ENCODE measurements around the gene STRN. TPM values are rescaled to one million over a fixed set of nuclear protein-coding genes. Genes with fewer than 3 reads are reported as not detected.
"Not testable (repeated sequence)": the region's sequence is repeated elsewhere in the genome, so short reads cannot be mapped to it uniquely, and the experiment has no call there.

Gene STRN
- total and polyA plus RNA-seq, 7 experiments from 2014 or later: 12.4 to 35.0 (median 26.9) TPM

DNA sequence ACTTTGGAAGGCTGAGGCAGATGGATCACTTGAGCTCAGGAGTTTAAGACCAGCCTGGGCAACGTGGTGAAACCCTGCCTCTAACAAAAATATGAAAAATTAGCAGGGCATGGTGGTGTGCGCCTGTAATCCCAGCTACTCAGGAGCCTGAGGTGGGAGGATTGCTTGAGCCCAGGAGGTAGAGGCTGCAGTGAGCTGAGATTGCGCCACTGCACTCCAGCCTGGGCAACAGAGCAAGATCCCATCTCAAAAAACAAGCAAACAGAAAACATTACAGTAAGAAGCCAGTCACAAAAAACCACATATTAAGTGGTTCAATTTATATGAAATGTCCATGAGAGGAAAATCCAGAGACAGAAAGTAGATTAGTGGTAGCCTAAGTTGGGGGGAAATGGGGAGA, 12.7 kb upstream of the STRN start:
- ATAC-seq; CTCF ChIA-PET; DNase-seq; H3K27ac ChIP-seq (ENCODE audit: low read depth, low read length); POLR2A ChIA-PET; H3K4me3 ChIP-seq (ENCODE audit: low read length); H3K9me3 ChIP-seq (ENCODE audit: control insufficient read depth in 2 of 3, low read length in 3 of 3); H3K36me3 ChIP-seq (ENCODE audit: control insufficient read depth in 2 of 3, insufficient read depth in 3 of 3, low read length in 3 of 3); H3K27me3 ChIP-seq (ENCODE audit: control insufficient read depth in 2 of 2, insufficient read depth in 2 of 2, low read length in 2 of 2); intact Hi-C loops (cut with micrococcal nuclease); H3K9me3 Mint-ChIP-seq; H3K4me1 ChIP-seq (ENCODE audit: control insufficient read depth in 2 of 2, insufficient read depth in 2 of 2, low read length in 2 of 2); H3K4me1 Mint-ChIP-seq; H3K27me3 Mint-ChIP-seq: not testable (repeated sequence)
- Mint-ChIP-seq H3K4me3 (peak overlapping the region in 1 of 10 donors; percentile 14), H3K27ac (peak overlapping the region in 4 of 9 donors; percentile 21 to 75 (median 46)), H3K36me3 (peaks cover 0 to 25% (median 14%) of the 10 kb centered on the region in 5 donors)

DNA sequence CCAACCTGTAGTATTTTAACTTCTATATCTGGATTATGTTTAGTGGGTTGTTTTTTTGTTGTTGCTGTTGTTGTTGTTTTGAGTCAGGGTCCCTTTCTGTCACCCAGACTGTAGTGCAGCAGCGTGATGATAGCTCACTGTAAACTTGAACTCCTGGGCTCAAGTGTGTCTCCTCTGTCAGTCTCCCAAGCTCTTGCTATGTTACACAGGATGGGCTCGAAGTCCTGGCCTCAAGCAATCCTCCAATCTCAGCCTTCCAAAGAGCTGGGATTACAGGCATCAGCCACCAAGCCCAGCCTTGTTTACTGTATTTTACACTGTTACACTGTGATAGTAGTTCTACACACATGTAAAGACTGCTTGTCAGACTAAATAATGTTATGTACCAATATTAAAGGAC, 9.7 kb upstream of the STRN start:
- H3K4me1 ChIP-seq (ENCODE audit: control insufficient read depth in 2 of 2, insufficient read depth in 2 of 2, low read length in 2 of 2): no peaks in the 10 kb centered on the region
- Mint-ChIP-seq H3K27me3 (peaks cover 0 to 4% (median 0%) of the 10 kb centered on the region in 5 donors), H3K4me3 (no peak overlapping the region), H3K27ac (peak overlapping the region in 1 of 9 donors; percentile 57), H3K36me3 (peaks cover 0 to 17% (median 14%) of the 10 kb centered on the region in 5 donors), H3K9me3 (peaks cover 0 to 3% (median 0%) of the 10 kb centered on the region in 11 donors), H3K4me1 (no peaks in the 10 kb centered on the region)
- no peak overlapping the region for H3K4me3 ChIP-seq (ENCODE audit: low read length)
- no peak for ATAC-seq
- peaks cover 0 to 2% (median 0%) of the 10 kb centered on the region in 3 experiments for H3K36me3 ChIP-seq (ENCODE audit: control insufficient read depth in 2 of 3, insufficient read depth in 3 of 3, low read length in 3 of 3)
- ChIA-PET POLR2A (interaction anchor here (0.6 kb wide), 2 partner anchors 275 to 299 kb away, joined by 3 to 8 read pairs; no protein-coding TSS in a partner anchor), CTCF (interaction anchor here (1.9 kb wide), 1 partner anchor 28 kb away, joined by 5 read pairs; no protein-coding TSS in a partner anchor)
- no peak for DNase-seq
- H3K9me3 ChIP-seq (ENCODE audit: control insufficient read depth in 2 of 3, low read length in 3 of 3): no peaks in the 10 kb centered on the region
- intact Hi-C loops (cut with micrococcal nuclease): no loop called here
- H3K27me3 ChIP-seq (ENCODE audit: control insufficient read depth in 2 of 2, insufficient read depth in 2 of 2, low read length in 2 of 2): no peaks in the 10 kb centered on the region
- H3K27ac ChIP-seq (ENCODE audit: low read depth, low read length): no peak overlapping the region

GRCh38 chr2:36975306-36975705, 9.0 kb upstream of the STRN start:
- H3K4me3 Mint-ChIP-seq: no peak overlapping the region
- intact Hi-C loops (cut with micrococcal nuclease): no loop called here
- no peaks in the 10 kb centered on the region for H3K36me3 ChIP-seq (ENCODE audit: control insufficient read depth in 2 of 3, insufficient read depth in 3 of 3, low read length in 3 of 3)
- no peaks in the 10 kb centered on the region for H3K4me1 Mint-ChIP-seq
- no peaks in the 10 kb centered on the region for H3K9me3 ChIP-seq (ENCODE audit: control insufficient read depth in 2 of 3, low read length in 3 of 3)
- POLR2A ChIA-PET: no interaction called here
- H3K27me3 ChIP-seq (ENCODE audit: control insufficient read depth in 2 of 2, insufficient read depth in 2 of 2, low read length in 2 of 2): no peaks in the 10 kb centered on the region
- CTCF ChIA-PET: interaction anchor here (0.9 to 1.9 kb wide), 2 partner anchors 9 to 29 kb away, joined by 5 read pairs; partner anchors contain the start of gene STRN
- H3K9me3 Mint-ChIP-seq: peaks cover 0 to 3% (median 0%) of the 10 kb centered on the region in 11 donors
- H3K27ac Mint-ChIP-seq: no peak overlapping the region
- no peak overlapping the region for H3K27ac ChIP-seq (ENCODE audit: low read depth, low read length)
- DNase-seq (no peak), ATAC-seq (no peak)
- no peak overlapping the region for H3K4me3 ChIP-seq (ENCODE audit: low read length)
- no peaks in the 10 kb centered on the region for H3K4me1 ChIP-seq (ENCODE audit: control insufficient read depth in 2 of 2, insufficient read depth in 2 of 2, low read length in 2 of 2)
- H3K36me3 Mint-ChIP-seq: peaks cover 0 to 16% (median 14%) of the 10 kb centered on the region in 5 donors
- H3K27me3 Mint-ChIP-seq: peaks cover 0 to 4% (median 0%) of the 10 kb centered on the region in 5 donors

DNA sequence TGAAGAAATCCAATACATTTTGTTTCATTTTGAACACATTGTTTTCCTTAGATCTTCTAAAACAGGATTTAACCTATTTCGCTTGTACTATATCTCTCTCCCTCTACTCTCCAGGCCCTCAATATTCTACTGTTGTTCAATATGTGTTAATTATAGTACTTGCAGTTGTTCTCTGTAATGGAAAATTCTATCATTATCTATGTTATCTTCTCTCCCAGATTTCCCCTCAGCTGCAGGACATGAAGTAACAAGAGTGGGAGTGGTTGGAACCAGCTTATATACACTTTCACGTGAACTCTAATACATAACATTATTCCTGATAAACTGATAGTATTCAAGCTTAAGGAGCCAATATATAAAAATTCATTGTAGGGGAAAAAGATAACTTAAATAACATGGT, 7.0 kb upstream of the STRN start:
- no peak overlapping the region for H3K27ac ChIP-seq (ENCODE audit: low read depth, low read length)
- intact Hi-C loops (cut with micrococcal nuclease): no loop called here
- H3K4me3 Mint-ChIP-seq: no peak overlapping the region
- H3K4me3 ChIP-seq (ENCODE audit: low read length): no peak overlapping the region
- ChIA-PET POLR2A (interaction anchor here (0.5 kb wide), 1 partner anchor 1919 kb away, joined by 6 read pairs; no protein-coding TSS in a partner anchor), CTCF (interaction anchor here (0.7 kb wide), 1 partner anchor 224 kb away, joined by 3 read pairs; no protein-coding TSS in a partner anchor)
- DNase-seq (no peak), ATAC-seq (no peak)
- no peaks in the 10 kb centered on the region for H3K9me3 ChIP-seq (ENCODE audit: control insufficient read depth in 2 of 3, low read length in 3 of 3)
- H3K36me3 ChIP-seq (ENCODE audit: control insufficient read depth in 2 of 3, insufficient read depth in 3 of 3, low read length in 3 of 3): no peaks in the 10 kb centered on the region
- H3K27me3 Mint-ChIP-seq: peaks cover 0 to 4% (median 0%) of the 10 kb centered on the region in 5 donors
- H3K4me1 ChIP-seq (ENCODE audit: control insufficient read depth in 2 of 2, insufficient read depth in 2 of 2, low read length in 2 of 2): no peaks in the 10 kb centered on the region
- H3K27me3 ChIP-seq (ENCODE audit: control insufficient read depth in 2 of 2, insufficient read depth in 2 of 2, low read length in 2 of 2): no peaks in the 10 kb centered on the region
- peaks cover 0 to 5% (median 5%) of the 10 kb centered on the region in 5 donors for H3K36me3 Mint-ChIP-seq
- peaks cover 0 to 5% (median 1%) of the 10 kb centered on the region in 7 donors for H3K4me1 Mint-ChIP-seq
- peaks cover 0 to 1% (median 0%) of the 10 kb centered on the region in 11 donors for H3K9me3 Mint-ChIP-seq
- H3K27ac Mint-ChIP-seq: no peak overlapping the region

GRCh38 chr2:36971990-36972389, 5.7 kb upstream of the STRN start:
- H3K27ac Mint-ChIP-seq: no peak overlapping the region
- Histone ChIP-seq H3K4me3 (ENCODE audit: low read length) (no peak overlapping the region), H3K27ac (ENCODE audit: low read depth, low read length) (no peak overlapping the region), H3K4me1 (ENCODE audit: control insufficient read depth in 2 of 2, insufficient read depth in 2 of 2, low read length in 2 of 2) (peaks cover 0 to 8% of the 10 kb centered on the region in 2 donors), H3K36me3 (ENCODE audit: control insufficient read depth in 2 of 3, insufficient read depth in 3 of 3, low read length in 3 of 3) (no peaks in the 10 kb centered on the region), H3K27me3 (ENCODE audit: control insufficient read depth in 2 of 2, insufficient read depth in 2 of 2, low read length in 2 of 2) (no peaks in the 10 kb centered on the region), H3K9me3 (ENCODE audit: control insufficient read depth in 2 of 3, low read length in 3 of 3) (no peaks in the 10 kb centered on the region)
- ATAC-seq: no peak
- H3K4me3 Mint-ChIP-seq: no peak overlapping the region
- intact Hi-C loops (cut with micrococcal nuclease): no loop called here
- H3K9me3 Mint-ChIP-seq: peaks cover 0 to 3% (median 0%) of the 10 kb centered on the region in 11 donors
- peaks cover 6 to 16% (median 14%) of the 10 kb centered on the region in 7 donors for H3K4me1 Mint-ChIP-seq
- DNase-seq: no peak
- no peaks in the 10 kb centered on the region for H3K36me3 Mint-ChIP-seq
- ChIA-PET POLR2A (no interaction called here), CTCF (no interaction called here)
- peaks cover 0 to 4% (median 0%) of the 10 kb centered on the region in 5 donors for H3K27me3 Mint-ChIP-seq

- ChIA-PET POLR2A (interaction anchor here (0.6 to 1.6 kb wide), 9 partner anchors 13 to 1784 kb away, joined by 3 to 12 read pairs (median 3); partner anchors contain the start of genes GPATCH11, HEATR5B and SRSF7), CTCF (interaction anchor here (0.6 to 1.3 kb wide), 2 partner anchors 8 to 257 kb away, joined by 4 to 5 read pairs; no protein-coding TSS in a partner anchor)
- no peak for ATAC-seq
- H3K27ac Mint-ChIP-seq: peak overlapping the region; percentile 96 to 100 (median 98)
- DNase-seq: peak in 1 of 9 donors; percentile 3
- Histone ChIP-seq H3K4me1 (ENCODE audit: control insufficient read depth in 2 of 2, insufficient read depth in 2 of 2, low read length in 2 of 2) (peaks cover 8 to 19% of the 10 kb centered on the region in 2 donors), H3K9me3 (ENCODE audit: control insufficient read depth in 2 of 3, low read length in 3 of 3) (no peaks in the 10 kb centered on the region), H3K36me3 (ENCODE audit: control insufficient read depth in 2 of 3, insufficient read depth in 3 of 3, low read length in 3 of 3) (no peaks in the 10 kb centered on the region), H3K27ac (ENCODE audit: low read depth, low read length) (peak overlapping the region; percentile 82), H3K27me3 (ENCODE audit: control insufficient read depth in 2 of 2, insufficient read depth in 2 of 2, low read length in 2 of 2) (no peaks in the 10 kb centered on the region), H3K4me3 (ENCODE audit: low read length) (peak overlapping the region; percentile 89)
- peaks cover 31 to 49% (median 42%) of the 10 kb centered on the region in 7 donors for H3K4me1 Mint-ChIP-seq
- H3K27me3 Mint-ChIP-seq: peaks cover 0 to 2% (median 0%) of the 10 kb centered on the region in 5 donors
- H3K9me3 Mint-ChIP-seq: peaks cover 0 to 7% (median 0%) of the 10 kb centered on the region in 11 donors
- peak overlapping the region; percentile 88 to 99 (median 96) for H3K4me3 Mint-ChIP-seq
- intact Hi-C loops (cut with micrococcal nuclease): loop anchor here (2.0 to 10.0 kb wide), 9 partner anchors 17 to 1783 kb away; partner anchors contain the start of genes CDC42EP3 (in 2 of the 2), ATL2 (in 1 of the 2), CEBPZOS (in 1 of the 2) and FEZ2 (in 1 of the 2)
- peaks cover 0 to 8% (median 0%) of the 10 kb centered on the region in 5 donors for H3K36me3 Mint-ChIP-seq
Measured at GRCh38 chr2:36967236-36967876, 1.0 kb upstream of the STRN start.

All from naive thymus-derived CD4-positive, alpha-beta T cell (primary cell).